Natural killer cell (primary cell): ENCODE data around the gene MGST3. TPM values are rescaled to one million over a fixed set of nuclear protein-coding genes. Genes with fewer than 3 reads are reported as not detected.
A peak's percentile ranks its signal among the peaks of the same experiment; 100 is the strongest.
"Not testable (repeated sequence)": the region's sequence is repeated elsewhere in the genome, so short reads cannot be mapped to it uniquely, and the experiment has no call there.

ENCODE experiments used
- ATAC-seq, 3 donors: fragments of 150-1000 bp in 2 of 3; fragments of 200-7000 bp in 1 of 3; cut with Tn5 transposase; 1 replicate in 1 of 3; 2 replicates in 2 of 3; pipeline ENCODE4 v1.10.0; 2021; ENCODE audit warnings: mild to moderate bottlenecking in 2 of 3, moderate library complexity in 2 of 3
- DNase-seq, 2 donors: peaks; one replicate each; pipeline versions ENCODE4 v3.0.0 to v3.0.0-alpha.2; 2013 to 2021; ENCODE audit warnings: mixed read lengths in 1 of 2
- H3K27ac ChIP-seq: one replicate; pipeline ENCODE4 v1.5.1; 2013; ENCODE audit warnings: mild to moderate bottlenecking, low read length
- H3K27me3 ChIP-seq: one replicate; pipeline ENCODE4 v1.6.1; 2013; ENCODE audit warnings: low read length; ENCODE audit not compliant: control insufficient read depth, insufficient read depth
- H3K36me3 ChIP-seq: one replicate; pipeline ENCODE4 v1.6.1; 2013; ENCODE audit warnings: low read length; ENCODE audit not compliant: control insufficient read depth, insufficient read depth
- H3K4me1 ChIP-seq: one replicate; pipeline ENCODE4 v1.6.1; 2013; ENCODE audit warnings: low read length; ENCODE audit not compliant: control insufficient read depth, insufficient read depth
- H3K4me3 ChIP-seq: one replicate; pipeline ENCODE4 v1.5.1; 2013; ENCODE audit warnings: low read length
- H3K9me3 ChIP-seq: one replicate; pipeline ENCODE4 v1.6.1; 2013; ENCODE audit warnings: low read length; ENCODE audit not compliant: control insufficient read depth, insufficient read depth
- H3K27ac Mint-ChIP-seq, 2 donors: one replicate each; pipeline ENCODE4 v1.8.0; 2022; ENCODE audit warnings: mild to moderate bottlenecking in 2 of 2, mixed read lengths in 2 of 2, moderate library complexity in 1 of 2
- H3K27me3 Mint-ChIP-seq, 2 donors: one replicate each; pipeline ENCODE4 v1.8.0; 2022; ENCODE audit warnings: low read depth in 2 of 2, mixed read lengths in 2 of 2
- H3K36me3 Mint-ChIP-seq: one replicate; pipeline ENCODE4 v1.8.0; 2022; ENCODE audit warnings: mixed read lengths
- H3K4me1 Mint-ChIP-seq, 2 donors: one replicate each; pipeline ENCODE4 v1.8.0; 2022; ENCODE audit warnings: mixed read lengths in 2 of 2
- H3K4me3 Mint-ChIP-seq: one replicate; pipeline ENCODE4 v1.8.0; 2022; ENCODE audit warnings: mild to moderate bottlenecking, moderate library complexity, mixed read lengths
- H3K9me3 Mint-ChIP-seq, 2 donors: one replicate each; pipeline ENCODE4 v1.8.0; 2022; ENCODE audit warnings: mixed read lengths in 2 of 2
- CTCF ChIP-seq: fragments of 200-600 bp; IDR thresholded peaks from one replicate; pipeline ENCODE4 v1.8.0; 2022; ENCODE audit warnings: antibody characterized with exemption
- WGBS: methylation state at CpG from one replicate; pipeline ENCODE4 v1.1.7; 2013; ENCODE audit warnings: missing lambda C conversion rate; ENCODE audit not compliant: insufficient coverage; 5-methylcytosine and 5-hydroxymethylcytosine counted together
- intact Hi-C: fragments of 100-400 bp; cut with micrococcal nuclease; formaldehyde crosslinking; loops from one replicate; pipeline ENCODE4 v1.14.2; 2022
- total RNA-seq, 4 donors: library from RNA; stranded (reverse); fragments of 120-200 nt in 1 of 4; gene quantifications; one replicate each; pipeline versions ENCODE4 v1.2.3 to v1.2.4, GENCODE V29; 2013 to 2022

The MGST3 gene
- total RNA-seq, 3 donors from 2014 or later (not counting 1 experiment from before 2014, with no cell fraction given): 27.2 to 34.3 (median 29.0) TPM

- Histone ChIP-seq H3K27me3 (no peaks in the 10 kb centered on the region), H3K4me1 (peaks cover 4% of the 10 kb centered on the region), H3K27ac (no peak overlapping the region), H3K4me3 (no peak overlapping the region), H3K36me3 (peaks cover 5% of the 10 kb centered on the region), H3K9me3 (no peaks in the 10 kb centered on the region)
- 97% methylated on average over 7 of the region's 7 CpGs for WGBS
- Mint-ChIP-seq H3K9me3 (no peaks in the 10 kb centered on the region), H3K27ac (no peak overlapping the region), H3K36me3 (no peaks in the 10 kb centered on the region), H3K4me1 (peaks cover 13 to 20% of the 10 kb centered on the region in 2 donors), H3K4me3 (no peak overlapping the region), H3K27me3 (no peaks in the 10 kb centered on the region)
- ATAC-seq (no peak), DNase-seq (no peak)
- TF ChIP-seq CTCF: no peak
- intact Hi-C loops: no loop called here
Observed at GRCh38 chr1:165648919-165649572, 18.0 kb downstream of the MGST3 start.

GRCh38 chr1:165650981-165651625, 20.1 kb downstream of the MGST3 start:
- Mint-ChIP-seq H3K4me1 (peaks cover 9 to 16% of the 10 kb centered on the region in 2 donors), H3K36me3 (no peaks in the 10 kb centered on the region), H3K4me3 (no peak overlapping the region), H3K27me3 (no peaks in the 10 kb centered on the region), H3K27ac (no peak overlapping the region), H3K9me3 (no peaks in the 10 kb centered on the region)
- no peak for TF ChIP-seq CTCF
- ATAC-seq (no peak), DNase-seq (no peak)
- intact Hi-C loops: no loop called here
- Histone ChIP-seq H3K36me3 (peaks cover 8% of the 10 kb centered on the region), H3K4me3 (no peak overlapping the region), H3K27ac (no peak overlapping the region), H3K9me3 (no peaks in the 10 kb centered on the region), H3K27me3 (no peaks in the 10 kb centered on the region), H3K4me1 (peaks cover under 1% of the 10 kb centered on the region)
- 95% methylated on average over 8 of the region's 9 CpGs for WGBS

- peaks cover 44% of the 10 kb centered on the region for H3K36me3 ChIP-seq
- Mint-ChIP-seq H3K27ac (peak overlapping the region in 1 of 2 donors; percentile 51), H3K36me3 (peaks cover 16% of the 10 kb centered on the region)
- intact Hi-C loops, ATAC-seq, H3K9me3 Mint-ChIP-seq, H3K9me3 ChIP-seq, H3K27me3 Mint-ChIP-seq, H3K27me3 ChIP-seq, H3K4me3 Mint-ChIP-seq, H3K4me1 ChIP-seq, H3K4me1 Mint-ChIP-seq, H3K27ac ChIP-seq, H3K4me3 ChIP-seq, DNase-seq: not testable (repeated sequence)
- 96% methylated on average over 5 of the region's 9 CpGs for WGBS
Observed at GRCh38 chr1:165658766-165659580, 27.9 kb downstream of the MGST3 start.

GRCh38 chr1:165659581-165659895, 28.5 kb downstream of the MGST3 start:
- H3K36me3 Mint-ChIP-seq: peaks cover 16% of the 10 kb centered on the region
- H3K27me3 Mint-ChIP-seq: no peaks in the 10 kb centered on the region
- no peak overlapping the region for H3K4me3 Mint-ChIP-seq
- no peak for TF ChIP-seq CTCF
- peak overlapping the region in 1 of 2 donors; percentile 51 for H3K27ac Mint-ChIP-seq
- no peak for ATAC-seq
- Histone ChIP-seq H3K27me3 (no peaks in the 10 kb centered on the region), H3K9me3 (no peaks in the 10 kb centered on the region), H3K4me3 (no peak overlapping the region), H3K4me1 (no peaks in the 10 kb centered on the region), H3K36me3 (peaks cover 50% of the 10 kb centered on the region), H3K27ac (no peak overlapping the region)
- H3K4me1 Mint-ChIP-seq: no peaks in the 10 kb centered on the region
- intact Hi-C loops: no loop called here
- no peaks in the 10 kb centered on the region for H3K9me3 Mint-ChIP-seq
- DNase-seq: no peak
- 85% methylated on average over 3 of the region's 3 CpGs for WGBS
